Suppressor macrophage treated with lipopolysaccharide for 1 hour (primary cell): ENCODE results near the gene F10.
"Not testable (repeated sequence)": the region's sequence is repeated elsewhere in the genome, so short reads cannot be mapped to it uniquely, and the experiment has no call there.

ENCODE experiments used
- DNase-seq, 3 donors: peaks; one replicate each; pipeline ENCODE4 v3.0.0-alpha.2; 2020 to 2022

Gene F10

GRCh38 chr13:113102727-113103126 lies 19.9 kb upstream of the F10 start:
- no peak for DNase-seq

DNA sequence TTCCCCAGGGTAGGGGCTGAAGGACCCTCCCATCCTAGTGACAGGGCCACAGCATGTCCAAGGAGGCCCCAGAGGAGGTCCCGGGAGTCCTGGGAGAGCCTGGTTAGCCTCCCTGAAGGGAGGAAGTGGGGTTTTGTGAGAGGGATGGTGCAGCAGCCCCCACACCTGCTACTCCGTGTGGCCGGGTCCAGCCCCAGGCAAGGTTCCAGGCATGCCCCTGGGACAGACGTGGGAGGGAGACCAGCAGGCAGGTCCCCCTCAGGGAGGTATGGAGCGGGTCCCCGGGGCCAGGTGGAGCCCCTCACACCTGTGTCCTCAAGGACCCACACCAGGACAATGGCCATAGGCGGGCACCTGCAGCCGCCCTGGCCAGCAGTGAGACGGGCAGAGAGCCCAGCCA lies 19.0 kb upstream of the F10 start:
- no peak for DNase-seq

- no peak for DNase-seq
These were observed 17.3 kb upstream of the F10 start, which contains the start of gene F7 for GRCh38 chr13:113105032-113105920. Gene F7, plus strand, starts transcription at chr13:113105791. Its CDS starts 51 bp downstream, at chr13:113105842.

DNA sequence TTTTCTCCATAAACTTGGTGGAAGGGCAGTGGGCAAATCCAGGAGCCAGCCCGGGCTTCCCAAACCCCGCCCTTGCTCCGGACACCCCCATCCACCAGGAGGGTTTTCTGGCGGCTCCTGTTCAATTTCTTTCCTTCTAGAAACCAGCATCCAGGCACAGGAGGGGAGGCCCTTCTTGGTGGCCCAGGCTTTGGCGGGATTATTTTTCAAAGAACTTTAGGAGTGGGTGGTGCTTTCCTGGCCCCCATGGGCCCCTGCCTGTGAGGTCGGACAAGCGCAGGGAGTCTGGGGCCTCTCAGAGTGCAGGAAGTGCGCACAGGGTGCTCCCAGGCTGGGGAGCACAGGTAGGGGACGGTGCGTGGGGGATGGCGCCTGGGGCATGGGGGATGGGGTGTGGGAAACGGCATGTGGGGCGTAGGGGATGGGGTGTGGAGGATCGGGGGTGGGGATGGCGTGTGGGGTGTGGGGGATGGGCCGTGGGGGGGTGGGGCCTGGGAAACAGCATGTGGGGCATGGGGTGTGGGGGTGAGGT lies 16.6 kb upstream of the F10 start:
- no peak for DNase-seq

DNA sequence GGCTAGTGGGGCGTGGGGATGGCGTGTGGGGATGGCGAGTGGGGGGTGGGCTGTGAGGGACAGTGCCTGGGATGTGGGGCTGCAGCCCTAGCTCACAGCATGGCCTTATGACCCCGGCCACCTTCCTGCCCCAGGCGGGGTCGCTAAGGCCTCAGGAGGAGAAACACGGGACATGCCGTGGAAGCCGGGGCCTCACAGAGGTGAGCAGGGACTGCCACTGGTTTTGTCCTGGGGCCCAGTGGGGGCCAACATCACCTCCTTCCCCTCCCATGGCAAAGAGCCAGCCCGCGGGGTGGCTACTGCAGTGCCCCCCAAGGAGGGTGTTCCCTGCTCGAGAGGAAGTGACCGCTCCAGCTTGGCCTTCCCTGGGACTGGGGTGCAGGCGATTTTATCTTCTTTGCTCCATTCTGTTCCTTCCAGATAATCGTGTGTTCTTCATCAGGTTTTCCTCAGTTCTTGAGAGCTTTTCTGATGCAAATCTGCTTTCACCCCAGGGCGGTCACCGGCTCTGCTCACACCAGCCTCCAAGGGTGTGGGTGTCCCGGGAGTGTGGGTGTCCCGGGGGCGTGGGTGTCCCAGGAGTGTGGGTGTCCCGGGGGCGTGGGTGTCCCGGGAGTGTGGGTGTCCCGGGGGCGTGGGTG lies 15.8 kb upstream of the F10 start:
- DNase-seq = peak in 1 of 3 donors; percentile 12

GRCh38 chr13:113108521-113108920 lies 14.1 kb upstream of the F10 start:
- DNase-seq = not testable (repeated sequence)

GRCh38 chr13:113109151-113110047 lies 13.2 kb upstream of the F10 start:
- DNase-seq = no peak

DNA sequence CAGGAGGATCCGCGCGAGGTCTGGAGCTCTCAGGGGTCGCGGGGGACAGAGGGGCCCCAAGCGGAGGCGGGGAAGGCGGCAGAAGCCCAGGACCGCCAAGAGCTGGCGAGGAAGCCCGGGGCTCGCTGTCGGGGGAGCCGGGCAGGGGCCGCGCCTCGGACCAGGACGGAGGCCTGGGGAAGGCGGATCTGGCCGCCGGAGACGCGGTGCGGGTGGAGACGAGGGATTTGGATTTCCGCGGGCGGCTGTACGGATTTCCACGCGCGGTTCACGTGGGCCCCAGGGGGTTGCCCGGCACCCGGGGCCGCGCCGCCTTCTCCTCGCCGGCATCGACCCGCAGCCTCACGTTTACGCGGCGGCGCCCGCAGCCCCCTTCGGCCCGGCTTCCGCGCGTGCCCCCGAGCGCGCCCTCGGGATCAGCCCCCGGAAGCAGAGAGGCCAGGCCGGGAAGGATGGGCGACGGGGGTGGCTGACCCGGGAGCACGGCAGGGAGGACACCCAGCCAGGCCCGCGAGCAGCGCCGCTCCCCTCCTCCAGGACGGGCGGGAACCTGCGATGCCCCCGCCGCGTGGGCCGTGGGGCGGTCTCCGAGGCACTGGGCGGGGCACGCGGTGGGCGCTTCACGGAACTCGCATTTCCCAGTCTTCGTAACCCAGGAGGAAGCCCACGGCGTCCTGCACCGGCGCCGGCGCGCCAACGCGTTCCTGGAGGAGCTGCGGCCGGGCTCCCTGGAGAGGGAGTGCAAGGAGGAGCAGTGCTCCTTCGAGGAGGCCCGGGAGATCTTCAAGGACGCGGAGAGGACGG lies 12.3 kb upstream of the F10 start:
- DNase-seq = peak; percentile 20 to 50 (median 38)

- DNase-seq = no peak
These were observed 11.7 kb upstream of the F10 start for GRCh38 chr13:113110852-113111315.

DNA sequence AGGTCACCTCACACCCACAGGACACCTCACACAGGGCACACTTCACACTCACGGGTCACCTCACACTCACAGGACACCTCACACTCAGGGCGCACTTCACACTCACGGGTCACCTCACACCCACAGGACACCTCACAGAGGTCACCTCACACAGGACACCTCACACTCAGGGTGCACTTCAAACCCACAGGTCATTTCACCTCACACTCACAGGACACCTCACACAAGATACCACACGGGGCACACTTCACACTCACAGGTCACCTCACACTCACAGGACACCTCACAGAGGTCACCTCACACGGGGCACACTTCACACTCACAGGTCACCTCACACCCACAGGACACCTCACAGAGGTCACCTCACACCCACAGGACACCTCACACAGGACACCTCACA lies 10.8 kb upstream of the F10 start:
- DNase-seq = not testable (repeated sequence)

DNA sequence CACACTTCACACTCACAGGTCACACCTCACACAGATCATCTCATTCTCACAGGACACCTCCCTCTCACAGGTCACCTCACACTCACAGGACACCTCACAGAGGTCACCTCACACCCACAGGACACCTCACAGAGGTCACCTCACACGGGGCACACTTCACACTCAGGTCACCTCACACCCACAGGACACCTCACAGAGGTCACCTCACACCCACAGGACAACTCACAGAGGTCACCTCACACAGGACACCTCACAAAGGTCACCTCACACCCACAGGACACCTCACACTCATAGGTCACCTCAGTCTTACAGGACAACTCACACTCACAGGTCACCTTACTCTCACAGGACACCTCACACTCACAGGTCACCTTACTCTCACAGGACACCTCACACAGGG lies 10.1 kb upstream of the F10 start:
- DNase-seq = not testable (repeated sequence)

DNA sequence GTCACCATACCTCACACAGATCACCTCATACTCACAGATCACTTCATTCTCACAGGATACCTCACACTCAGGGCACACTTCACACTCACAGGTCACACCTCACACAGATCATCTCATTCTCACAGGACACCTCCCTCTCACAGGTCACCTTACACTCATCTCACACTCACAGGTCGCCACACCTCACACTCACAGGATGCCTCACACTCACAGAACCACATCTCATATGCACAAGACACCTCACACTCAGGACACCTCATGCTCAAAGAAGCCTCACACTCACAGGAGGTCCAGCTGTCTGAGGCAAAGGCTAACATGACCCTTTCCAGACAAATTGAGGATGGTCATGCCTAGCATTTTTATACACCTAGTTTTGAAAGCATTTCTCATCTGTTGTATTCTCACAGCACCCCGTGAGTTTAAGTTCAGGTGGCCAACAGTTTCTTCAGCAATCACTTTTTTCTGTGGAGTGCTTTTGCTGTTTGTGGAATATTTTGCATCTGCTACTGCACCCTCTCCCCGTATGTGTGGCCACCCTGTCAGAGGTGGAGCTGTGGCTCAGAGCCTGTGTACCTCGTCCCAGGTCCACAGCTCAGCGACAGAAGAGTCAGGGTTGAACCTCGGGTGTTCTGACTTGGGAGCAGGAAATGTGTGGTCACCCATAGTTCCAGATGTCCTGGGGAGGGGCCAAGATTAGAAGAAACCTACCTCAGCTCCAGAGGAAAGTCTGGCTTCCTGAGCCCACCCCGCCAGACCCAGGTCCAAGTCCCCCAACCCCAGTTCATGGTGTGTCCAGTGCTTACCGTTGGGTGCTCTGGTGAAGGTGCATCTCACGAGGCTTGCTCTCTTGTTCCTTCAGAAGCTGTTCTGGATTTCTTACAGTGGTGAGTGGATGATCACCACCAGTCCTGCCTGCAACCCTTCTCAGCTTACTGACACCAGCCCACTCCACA lies 9.4 kb upstream of the F10 start:
- DNase-seq = no peak

DNA sequence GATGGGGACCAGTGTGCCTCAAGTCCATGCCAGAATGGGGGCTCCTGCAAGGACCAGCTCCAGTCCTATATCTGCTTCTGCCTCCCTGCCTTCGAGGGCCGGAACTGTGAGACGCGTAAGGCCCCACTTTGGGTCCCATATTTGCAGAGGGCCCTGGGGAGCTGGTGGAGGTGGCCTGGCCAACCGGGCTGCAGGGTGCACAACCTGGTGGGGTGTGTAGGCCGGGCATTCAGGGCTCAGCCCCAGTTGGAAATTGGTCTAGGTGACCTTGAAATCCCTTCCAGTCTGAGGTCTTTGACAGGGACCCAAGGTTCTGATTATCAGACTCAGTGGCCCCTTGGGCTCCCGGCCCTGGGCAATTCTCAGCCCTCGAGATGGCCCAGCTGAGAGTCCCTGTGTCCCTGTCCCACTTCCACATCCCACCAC lies 8.7 kb upstream of the F10 start:
- DNase-seq = no peak

DNA sequence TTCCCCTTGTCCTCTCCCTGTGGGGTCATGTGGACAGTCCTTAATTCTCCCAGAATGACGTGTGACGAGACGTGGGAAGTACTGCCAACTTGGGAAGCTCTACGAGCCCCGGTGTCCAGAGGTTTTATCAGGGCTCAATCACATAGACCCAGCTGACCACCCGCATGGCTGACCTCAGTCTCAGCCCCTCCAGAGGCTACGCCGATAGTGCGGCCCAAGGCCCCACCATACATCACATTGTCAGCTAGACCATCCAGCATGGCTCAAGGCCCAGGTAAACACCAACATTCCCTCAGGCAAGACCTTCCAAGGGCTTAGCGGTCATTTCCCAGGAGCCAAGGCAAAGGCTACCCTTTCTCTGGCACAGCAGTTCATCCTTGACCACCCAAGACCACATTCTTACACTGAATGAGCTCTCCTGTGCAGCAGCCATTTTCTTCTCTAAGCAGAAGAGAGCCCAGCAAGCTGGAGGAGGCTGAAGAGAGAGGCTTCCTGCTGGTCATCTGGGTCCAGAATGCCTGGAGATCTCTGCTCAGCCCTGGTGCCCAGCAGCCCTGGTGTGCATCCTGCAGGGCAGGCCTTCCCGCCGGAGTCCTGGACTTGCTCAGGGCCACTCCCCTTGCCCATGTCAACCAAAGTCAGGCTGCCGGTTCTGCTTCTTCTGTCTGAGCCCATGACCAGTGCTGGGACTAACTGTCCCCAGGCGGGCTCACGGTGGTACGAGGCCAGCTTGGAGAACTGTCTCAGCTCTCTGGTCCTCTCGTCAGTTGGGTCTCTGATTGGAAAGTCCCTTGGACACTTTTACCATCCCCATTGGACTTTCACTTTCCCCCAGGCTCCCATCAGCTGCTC lies 7.9 kb upstream of the F10 start:
- DNase-seq = no peak

DNA sequence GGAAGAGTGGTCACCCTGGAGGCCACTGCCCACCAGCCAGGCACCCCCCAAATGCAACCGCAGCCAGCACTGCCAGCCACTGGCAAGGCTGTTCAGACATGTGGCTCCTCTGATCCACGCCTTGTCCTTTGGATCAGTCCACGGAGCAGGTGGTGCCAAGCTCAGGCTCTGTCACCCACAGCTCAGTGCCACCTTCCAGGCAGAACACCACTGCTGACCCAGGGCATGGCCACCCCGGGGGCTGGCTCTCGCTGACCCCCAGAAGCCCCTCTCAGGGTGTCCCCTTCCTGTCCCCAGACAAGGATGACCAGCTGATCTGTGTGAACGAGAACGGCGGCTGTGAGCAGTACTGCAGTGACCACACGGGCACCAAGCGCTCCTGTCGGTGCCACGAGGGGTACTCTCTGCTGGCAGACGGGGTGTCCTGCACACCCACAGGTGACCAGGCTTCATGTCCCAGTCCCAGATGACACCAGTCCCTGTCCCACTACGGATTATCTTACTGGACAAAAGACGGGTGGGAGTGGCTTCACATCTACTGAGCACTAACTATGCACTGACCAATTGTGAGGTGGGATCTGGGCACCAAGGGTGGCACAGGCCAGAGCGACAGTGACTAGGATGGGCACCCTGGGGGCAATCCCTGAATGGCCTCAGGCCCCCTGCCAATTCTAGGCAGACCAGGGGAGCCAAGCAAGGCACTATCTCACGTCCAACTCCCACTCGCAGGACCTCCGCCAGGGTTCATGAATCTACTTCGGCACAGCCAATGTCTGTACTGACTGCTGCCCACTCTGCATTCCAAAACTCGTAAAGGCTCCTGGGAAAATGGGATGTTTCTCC lies 7.0 kb upstream of the F10 start:
- DNase-seq = no peak

DNA sequence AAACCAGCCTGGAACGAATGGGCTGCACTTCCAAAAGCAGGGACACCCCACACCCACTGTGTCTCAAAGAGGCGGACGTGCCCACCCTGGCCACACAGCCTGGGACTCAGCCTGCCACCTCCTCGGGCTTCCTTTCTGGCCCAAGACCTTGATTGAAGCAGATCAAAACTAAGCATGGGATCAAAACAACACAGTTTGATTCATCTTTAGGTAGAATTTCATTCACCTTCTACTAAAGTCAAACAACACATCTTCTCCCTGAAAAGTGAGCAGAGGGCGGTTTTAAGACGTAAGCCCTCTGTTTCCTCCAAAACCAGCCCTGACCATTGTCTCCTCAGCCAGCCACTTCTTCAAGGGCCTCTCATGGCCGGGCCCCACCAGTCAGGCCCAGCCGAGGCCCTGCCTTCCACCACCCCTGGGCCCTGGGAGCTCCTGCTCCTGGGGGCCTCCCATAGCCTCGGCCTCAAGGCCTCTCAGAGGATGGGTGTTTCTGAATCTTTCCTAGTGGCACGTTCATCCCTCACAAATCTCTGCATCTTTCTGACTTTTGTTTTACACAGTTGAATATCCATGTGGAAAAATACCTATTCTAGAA lies 6.3 kb upstream of the F10 start:
- DNase-seq = no peak

- DNase-seq = no peak
These were observed 5.7 kb upstream of the F10 start for GRCh38 chr13:113116871-113117271.

DNA sequence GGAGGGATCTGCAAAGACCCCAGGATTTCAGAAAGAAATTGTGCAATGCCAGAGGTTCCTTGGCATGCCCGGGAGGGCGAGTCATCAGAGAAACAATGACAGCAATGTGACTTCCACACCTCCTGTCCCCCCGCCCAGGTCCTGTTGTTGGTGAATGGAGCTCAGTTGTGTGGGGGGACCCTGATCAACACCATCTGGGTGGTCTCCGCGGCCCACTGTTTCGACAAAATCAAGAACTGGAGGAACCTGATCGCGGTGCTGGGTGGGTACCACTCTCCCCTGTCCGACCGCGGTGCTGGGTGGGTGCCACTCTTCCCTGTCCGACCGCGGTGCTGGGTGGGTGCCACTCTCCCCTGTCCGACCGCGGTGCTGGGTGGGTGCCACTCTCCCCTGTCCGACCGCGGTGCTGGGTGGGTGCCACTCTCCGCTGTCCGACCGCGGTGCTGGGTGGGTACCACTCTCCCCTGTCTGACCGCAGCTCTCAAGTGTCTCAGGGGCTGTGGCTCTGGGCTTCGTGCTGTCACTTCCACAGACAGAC lies 5.2 kb upstream of the F10 start:
- DNase-seq = no peak
